Karpas-422 (cell line): ENCODE data around the gene CLMP. TPM values are rescaled to one million over a fixed set of nuclear protein-coding genes. Genes with fewer than 3 reads are reported as not detected.

Source experiments
- DNase-seq: peaks from one replicate; pipeline ENCODE4 v3.0.0-alpha.2; 2015
- H2AFZ ChIP-seq: fragments of 200-600 bp; sonication (generic); 2 replicates; pipeline ENCODE4 v1.6.1; 2014; ENCODE audit warnings: antibody characterized with exemption, low read length, mixed read lengths
- H3K27ac ChIP-seq: fragments of 200-600 bp; sonication (generic); 2 replicates; pipeline ENCODE4 v1.5.1; 2014; ENCODE audit warnings: mild to moderate bottlenecking, low read length, moderate library complexity
- H3K27me3 ChIP-seq: fragments of 200-600 bp; sonication (generic); 2 replicates; pipeline ENCODE4 v1.6.1; 2014; ENCODE audit warnings: low read length, mixed read lengths
- H3K36me3 ChIP-seq: fragments of 200-600 bp; sonication (generic); 2 replicates; pipeline ENCODE4 v1.6.1; 2014; ENCODE audit warnings: low read length, mixed read lengths; ENCODE audit not compliant: insufficient read depth
- H3K4me1 ChIP-seq: fragments of 200-600 bp; sonication (generic); 2 replicates; pipeline ENCODE4 v1.6.1; 2014; ENCODE audit warnings: mild to moderate bottlenecking, low read length, mixed read lengths
- H3K4me2 ChIP-seq: fragments of 200-600 bp; sonication (generic); 2 replicates; pipeline ENCODE4 v1.6.1; 2014; ENCODE audit warnings: low read length, low read depth, mild to moderate bottlenecking; ENCODE audit not compliant: poor library complexity, severe bottlenecking
- H3K4me3 ChIP-seq: fragments of 200-600 bp; sonication (generic); 2 replicates; pipeline ENCODE4 v1.5.1; 2014; ENCODE audit warnings: mild to moderate bottlenecking, antibody characterized with exemption, low read length, mixed read lengths
- H3K79me2 ChIP-seq: fragments of 200-600 bp; sonication (generic); 2 replicates; pipeline ENCODE4 v1.6.1; 2014; ENCODE audit warnings: mild to moderate bottlenecking, low read length, mixed read lengths
- H3K9ac ChIP-seq: fragments of 200-600 bp; sonication (generic); 2 replicates; pipeline ENCODE4 v1.6.0; 2014; ENCODE audit warnings: low read length
- H3K9me2 ChIP-seq: fragments of 200-600 bp; sonication (generic), shearing (Covaris generic); replicated peaks from 2 replicates; pipeline ENCODE4 v1.6.0; 2014; ENCODE audit warnings: mild to moderate bottlenecking, low read length, moderate library complexity; ENCODE audit not compliant: insufficient read depth
- H3K9me3 ChIP-seq: fragments of 300-700, 200-600 bp; sonication (generic); 2 replicates; pipeline ENCODE4 v1.6.1; 2014; ENCODE audit warnings: low read length, mixed read lengths
- H4K20me1 ChIP-seq: fragments of 200-600 bp; sonication (generic); 2 replicates; pipeline ENCODE4 v1.6.1; 2014; ENCODE audit warnings: mild to moderate bottlenecking, antibody characterized with exemption, low read length, low read depth; ENCODE audit not compliant: insufficient read depth
- small RNA-seq: library from RNA; depleted of rRNA; stranded (forward); fragments of <200 nt; gene quantifications from one replicate; pipeline ENCODE3, GENCODE V24; 2014
- total RNA-seq: library from RNA; depleted of rRNA; stranded (reverse); fragments of >200 nt; shearing (Covaris generic); gene quantifications from 2 replicates; pipeline ENCODE4 v1.2.3, GENCODE V29; 2014; ENCODE audit warnings: low replicate concordance; rRNA removed

Gene CLMP
- total RNA-seq, 1 experiment from 2014 or later: not detected

DNA sequence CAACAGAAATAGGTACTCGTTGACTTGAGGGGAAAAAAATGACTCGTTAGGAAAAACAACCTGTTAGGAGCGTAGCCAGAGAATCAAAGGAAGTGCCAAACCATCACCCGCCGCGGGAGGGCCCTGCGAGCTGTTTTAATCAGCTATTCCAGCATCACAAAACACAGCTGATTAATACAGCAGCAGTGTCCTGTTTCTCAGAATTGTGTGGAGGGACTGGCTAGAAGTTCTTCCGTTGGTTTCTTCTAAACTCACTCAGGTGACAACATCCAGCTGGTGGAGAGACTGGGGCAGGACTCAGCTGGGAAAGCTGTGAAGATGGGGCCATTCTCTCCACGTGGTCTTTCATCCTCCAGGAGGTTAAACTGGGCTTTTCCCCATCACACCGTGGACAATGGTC lies 161.2 kb downstream of the CLMP start:
- Histone ChIP-seq H3K9ac (no peak overlapping the region), H3K79me2 (no peaks in the 10 kb centered on the region), H4K20me1 (no peaks in the 10 kb centered on the region), H3K9me3 (no peaks in the 10 kb centered on the region), H3K27me3 (no peaks in the 10 kb centered on the region), H3K9me2 (no peaks in the 10 kb centered on the region), H3K27ac (no peak overlapping the region), H3K4me2 (no peak overlapping the region), H3K4me1 (no peaks in the 10 kb centered on the region), H3K4me3 (no peak overlapping the region), H3K36me3 (no peaks in the 10 kb centered on the region), H2AFZ (no peak overlapping the region)
- no peak for DNase-seq

DNA sequence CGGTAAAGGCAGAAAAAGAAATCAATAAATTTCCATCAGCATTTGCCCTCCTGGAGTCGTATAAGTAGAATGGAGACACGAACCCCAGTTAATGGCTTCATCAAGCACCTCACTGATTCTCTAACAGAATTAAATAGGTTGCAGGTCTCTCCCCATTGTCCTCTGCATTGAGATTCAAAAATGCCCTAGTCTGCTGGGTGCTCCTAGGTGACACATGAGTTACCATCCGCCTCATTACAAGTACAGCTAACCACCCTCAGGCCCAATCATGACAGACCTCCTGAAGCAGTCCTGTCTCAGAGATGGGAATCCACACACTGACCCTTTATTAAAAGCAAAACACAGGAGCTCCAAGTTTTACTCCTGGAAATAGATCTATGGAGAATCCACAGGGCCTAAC lies 164.5 kb downstream of the CLMP start:
- Histone ChIP-seq H3K9me2 (no peaks in the 10 kb centered on the region), H3K36me3 (no peaks in the 10 kb centered on the region), H4K20me1 (no peaks in the 10 kb centered on the region), H3K4me2 (no peak overlapping the region), H3K4me1 (no peaks in the 10 kb centered on the region), H3K9ac (no peak overlapping the region), H3K27me3 (no peaks in the 10 kb centered on the region), H3K9me3 (no peaks in the 10 kb centered on the region), H3K27ac (no peak overlapping the region), H3K4me3 (no peak overlapping the region), H3K79me2 (no peaks in the 10 kb centered on the region), H2AFZ (no peak overlapping the region)
- no peak for DNase-seq

DNA sequence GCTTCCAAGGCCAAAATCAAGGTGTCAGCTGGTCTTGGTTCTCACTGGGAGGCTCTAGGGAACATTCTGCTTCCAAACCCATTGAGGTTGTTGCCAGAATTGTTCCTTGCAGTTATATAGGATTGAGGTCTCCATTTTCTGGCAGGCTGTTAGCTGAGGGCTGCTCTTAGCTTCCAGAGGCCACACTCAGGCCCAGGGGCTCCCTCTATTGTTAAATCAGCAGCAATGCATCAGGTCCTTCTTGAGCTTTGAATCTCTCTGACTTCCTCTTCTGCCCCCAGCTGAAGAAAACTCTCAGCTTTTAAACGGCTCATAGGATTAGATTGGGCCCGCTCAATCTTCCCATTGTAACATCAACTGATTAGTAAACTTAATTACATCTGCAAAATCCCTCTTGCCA lies 174.1 kb downstream of the CLMP start:
- peak; percentile 78 for DNase-seq
- H3K27me3 ChIP-seq: no peaks in the 10 kb centered on the region
- H3K9me3 ChIP-seq: no peaks in the 10 kb centered on the region
- no peaks in the 10 kb centered on the region for H3K9me2 ChIP-seq
- H3K9ac ChIP-seq: no peak overlapping the region
- H3K79me2 ChIP-seq: no peaks in the 10 kb centered on the region
- no peaks in the 10 kb centered on the region for H4K20me1 ChIP-seq
- no peak overlapping the region for H3K4me2 ChIP-seq
- H3K36me3 ChIP-seq: no peaks in the 10 kb centered on the region
- H2AFZ ChIP-seq: no peak overlapping the region
- H3K4me3 ChIP-seq: no peak overlapping the region
- H3K4me1 ChIP-seq: no peaks in the 10 kb centered on the region
- H3K27ac ChIP-seq: no peak overlapping the region

Small RNA genes within 50 kb of the gene (small RNA-seq; reads per million reads assigned to genes)
- gene RPL31P47 (0.12 reads per million), gene SNORD14C (not detected), gene SNORD14D (not detected), gene SNORD14E (670 reads per million, percentile 100 among the genes with 10 or more reads in this experiment)

Other genes starting within 250 kb of the CLMP start
- not detected in 2 replicates for gene BSX, start 213.4 kb downstream of the CLMP start, total RNA-seq
- 1,464 and 1,725 TPM in 2 replicates for gene HSPA8, start 133.1 kb downstream of the CLMP start, total RNA-seq
- 59.9 and 79.0 TPM in 2 replicates for gene GRAMD1B, start 235.0 kb upstream of the CLMP start, total RNA-seq